Aorta (tissue), 5 donors: ENCODE measurements around the gene GNPDA1. TPM values are rescaled to one million over a fixed set of nuclear protein-coding genes. Genes with fewer than 3 reads are reported as not detected.
A peak's percentile ranks its signal among the peaks of the same experiment; 100 is the strongest.

Source experiments
- ATAC-seq: fragments of 200-7000 bp; cut with Tn5 transposase; one replicate; pipeline ENCODE4 v1.9.1; 2022; ENCODE audit warnings: moderate library complexity; ENCODE audit not compliant: low FRiP score
- DNase-seq, 2 donors: peaks; one replicate each; pipeline ENCODE4 v3.0.0-alpha.2; 2020
- H3K27ac ChIP-seq, 2 donors: one replicate each; pipeline ENCODE4 v1.5.1; 2013; ENCODE audit warnings: low read length in 2 of 2, mild to moderate bottlenecking in 2 of 2, moderate library complexity in 2 of 2, control low read depth in 1 of 2, inconsistent platforms in 1 of 2, low read depth in 1 of 2
- H3K27me3 ChIP-seq, 2 donors: one replicate each; pipeline ENCODE4 v1.6.1; 2013; ENCODE audit warnings: control low read depth in 1 of 2, low read length in 1 of 2, mild to moderate bottlenecking in 1 of 2, moderate library complexity in 1 of 2; ENCODE audit not compliant: insufficient read depth in 2 of 2, control insufficient read depth in 1 of 2
- H3K36me3 ChIP-seq, 2 donors: one replicate each; pipeline ENCODE4 v1.6.1; 2013; ENCODE audit warnings: control low read depth in 1 of 2, low read length in 1 of 2, mild to moderate bottlenecking in 1 of 2; ENCODE audit not compliant: insufficient read depth in 2 of 2, control insufficient read depth in 1 of 2
- H3K4me1 ChIP-seq, 2 donors: one replicate each; pipeline ENCODE4 v1.6.1; 2013; ENCODE audit warnings: low read length in 2 of 2, control low read depth in 1 of 2, mild to moderate bottlenecking in 1 of 2, moderate library complexity in 1 of 2; ENCODE audit not compliant: insufficient read depth in 2 of 2, control insufficient read depth in 1 of 2
- H3K4me3 ChIP-seq, 2 donors: one replicate each; pipeline ENCODE4 v1.5.1; 2013; ENCODE audit warnings: low read length in 2 of 2, control low read depth in 1 of 2, mild to moderate bottlenecking in 1 of 2
- H3K9me3 ChIP-seq: one replicate; pipeline ENCODE4 v1.6.1; 2013; ENCODE audit warnings: mild to moderate bottlenecking, low read length; ENCODE audit not compliant: control insufficient read depth
- WGBS, 2 donors: extraction: QIAGEN DNeasy Blood & Tissue Kit; methylation state at CpG; one replicate each; pipeline ENCODE4 v1.1.7; 2013; 5-methylcytosine and 5-hydroxymethylcytosine counted together
- intact Hi-C, 2 donors: fragments of 100-400 bp; cut with DNase I; formaldehyde crosslinking; loops; one replicate each; pipeline versions ENCODE4 v1.14.2 to v1.15.0; 2022
- polyA plus RNA-seq, 2 donors: library from polyadenylated mRNA; stranded (reverse); fragments of 200-250 nt; gene quantifications; one replicate each; pipeline ENCODE4 v1.2.3, GENCODE V29; 2013
- total RNA-seq, 2 donors: library from RNA; stranded (reverse); fragmentation: NEBNext Ultra II Directional; extraction: Animal tissue kit (Norgen Biotek cat#: 25700); gene quantifications; one replicate each; pipeline ENCODE4 v1.2.1, GENCODE V29; 2021
- donor health status: healthy with polysubstance abuse.
- donor health status: Bipolar disorder and iron deficiency.
- donor health status: DM: no; HTN: no; CAD: no.
- donor health status: DM: no; HTN: no; CAD: no.
- donor health status: DM: yes; HTN: yes; CAD: no.

GNPDA1 gene
- total and polyA plus RNA-seq, 4 donors, result 13.0 to 24.0 (median 20.1) TPM

GRCh38 chr5:141992349-141992963, 20.4 kb downstream of the GNPDA1 start:
- DNase-seq (peak; percentile 70 to 83), ATAC-seq (peak; percentile 70)
- Histone ChIP-seq H3K9me3 (no peaks in the 10 kb centered on the region), H3K4me1 (no peaks in the 10 kb centered on the region), H3K36me3 (peaks cover 0 to 3% of the 10 kb centered on the region in 2 donors), H3K27me3 (no peaks in the 10 kb centered on the region), H3K27ac (no peak overlapping the region), H3K4me3 (no peak overlapping the region)
- WGBS, 2 donors, result 1 to 2% methylated on average over 2 of the region's 2 CpGs
- intact Hi-C loops, result loop anchor here (5.0 to 10.0 kb wide), 3 partner anchors 150 to 712 kb away; no protein-coding TSS in a partner anchor

- no peaks in the 10 kb centered on the region for H3K9me3 ChIP-seq
- DNase-seq (no peak), ATAC-seq (no peak)
- no peaks in the 10 kb centered on the region for H3K4me1 ChIP-seq
- no peaks in the 10 kb centered on the region for H3K27me3 ChIP-seq
- no peak overlapping the region for H3K4me3 ChIP-seq
- H3K36me3 ChIP-seq, result peaks cover 0 to 5% of the 10 kb centered on the region in 2 donors
- intact Hi-C loops, result loop anchor here (5.0 to 10.0 kb wide), 3 partner anchors 153 to 715 kb away; no protein-coding TSS in a partner anchor
- 0 to 1% methylated on average over 1 of the region's 1 CpG for WGBS, 2 donors
- no peak overlapping the region for H3K27ac ChIP-seq
Observed at GRCh38 chr5:141989720-141990119, 23.1 kb downstream of the GNPDA1 start.

- H3K27ac ChIP-seq, result no peak overlapping the region
- H3K4me1 ChIP-seq, result no peaks in the 10 kb centered on the region
- DNase-seq, result no peak
- H3K36me3 ChIP-seq, result peaks cover 2 to 9% of the 10 kb centered on the region in 2 donors
- ATAC-seq, result no peak
- H3K27me3 ChIP-seq, result no peaks in the 10 kb centered on the region
- no peak overlapping the region for H3K4me3 ChIP-seq
- H3K9me3 ChIP-seq, result no peaks in the 10 kb centered on the region
- intact Hi-C loops, result no loop called here
Observed at GRCh38 chr5:141986072-141986471, 26.8 kb downstream of the GNPDA1 start.

GRCh38 chr5:141982626-141983025, 30.2 kb downstream of the GNPDA1 start:
- WGBS, 2 donors, result 46 to 47% methylated on average over 2 of the region's 2 CpGs

GRCh38 chr5:141978389-141978788, 34.4 kb downstream of the GNPDA1 start:
- ATAC-seq, result no peak
- Histone ChIP-seq H3K27ac (no peak overlapping the region), H3K4me1 (no peaks in the 10 kb centered on the region), H3K4me3 (no peak overlapping the region), H3K9me3 (no peaks in the 10 kb centered on the region), H3K27me3 (no peaks in the 10 kb centered on the region), H3K36me3 (peaks cover 10 to 20% of the 10 kb centered on the region in 2 donors)
- DNase-seq, result no peak
- intact Hi-C loops, result no loop called here

More at GRCh38 chr5:141982626-141983025, 30.2 kb downstream of the GNPDA1 start:
- H3K27ac ChIP-seq, result no peak overlapping the region
- peaks cover 12 to 23% of the 10 kb centered on the region in 2 donors for H3K36me3 ChIP-seq
- ATAC-seq (no peak), DNase-seq (no peak)
- intact Hi-C loops, result no loop called here
- H3K9me3 ChIP-seq, result no peaks in the 10 kb centered on the region
- no peaks in the 10 kb centered on the region for H3K4me1 ChIP-seq
- no peak overlapping the region for H3K4me3 ChIP-seq
- H3K27me3 ChIP-seq, result no peaks in the 10 kb centered on the region

- ATAC-seq (no peak), DNase-seq (no peak)
- 93% methylated on average over 6 of the region's 6 CpGs for WGBS, 2 donors
- no peaks in the 10 kb centered on the region for H3K9me3 ChIP-seq
- H3K4me1 ChIP-seq, result no peaks in the 10 kb centered on the region
- H3K36me3 ChIP-seq, result peaks cover 10 to 15% of the 10 kb centered on the region in 2 donors
- H3K27me3 ChIP-seq, result no peaks in the 10 kb centered on the region
- no peak overlapping the region for H3K27ac ChIP-seq
- no peak overlapping the region for H3K4me3 ChIP-seq
- intact Hi-C loops, result no loop called here
Observed at GRCh38 chr5:141976176-141976575, 36.7 kb downstream of the GNPDA1 start.

- no peak for DNase-seq
- H3K4me3 ChIP-seq, result no peak overlapping the region
- no peaks in the 10 kb centered on the region for H3K27me3 ChIP-seq
- ATAC-seq, result no peak
- H3K36me3 ChIP-seq, result peaks cover 4 to 8% of the 10 kb centered on the region in 2 donors
- H3K4me1 ChIP-seq, result peaks cover 0 to 3% of the 10 kb centered on the region in 2 donors
- intact Hi-C loops, result no loop called here
- WGBS, 2 donors, result 69 to 80% methylated on average over 1 of the region's 1 CpG
- no peak overlapping the region for H3K27ac ChIP-seq
- H3K9me3 ChIP-seq, result no peaks in the 10 kb centered on the region
Observed at GRCh38 chr5:141973871-141974595, 38.8 kb downstream of the GNPDA1 start.

GRCh38 chr5:141969783-141970771, 42.8 kb downstream of the GNPDA1 start:
- Histone ChIP-seq H3K27me3 (no peaks in the 10 kb centered on the region), H3K27ac (peak overlapping the region in 1 of 2 donors; percentile 91), H3K4me1 (peaks cover 0 to 3% of the 10 kb centered on the region in 2 donors), H3K9me3 (no peaks in the 10 kb centered on the region), H3K36me3 (peaks cover 0 to 2% of the 10 kb centered on the region in 2 donors), H3K4me3 (peak overlapping the region; percentile 74 to 77)
- intact Hi-C loops, result loop anchor here in 1 of 2 donors (5.0 kb wide), 1 partner anchor 48 kb away; the partner anchor contains the start of gene DELE1
- 65 to 72% methylated on average over 2 of the region's 2 CpGs for WGBS, 2 donors
- DNase-seq (no peak), ATAC-seq (no peak)
